ENCODE data around the gene NOS3. TPM values are rescaled to one million over a fixed set of nuclear protein-coding genes. Genes with fewer than 3 reads are reported as not detected.

Gene NOS3
- total and polyA plus RNA-seq, 9 of the 15 experiments (the other 6 are each of a cell fraction or from before 2014, with no cell fraction given) = 1.1 to 121 (median 23.6) TPM

GRCh38 chr7:151013356-151013732, 22.5 kb downstream of the NOS3 start:
- no peak overlapping the region for H2AFZ ChIP-seq (ENCODE audit: low read depth, low read length)
- H3K9ac ChIP-seq (ENCODE audit: insufficient read depth in 1 of 2, low read depth in 2 of 2, low read length in 2 of 2) = peak overlapping the region in 1 of 2 experiments; percentile 40; a peak in 1 of 4 replicates
- in situ Hi-C loops (cut with MboI) (no loop called here), intact Hi-C loops (cut with micrococcal nuclease) (loop anchor here (10.0 kb wide), 1 partner anchor 161 kb away; no protein-coding TSS in a partner anchor)
- H3K4me2 ChIP-seq (ENCODE audit: insufficient read depth, low read length) = no peak overlapping the region
- H3K9me3 ChIP-seq (replicated peaks; ENCODE audit: control insufficient read depth, insufficient read depth, low read depth, low read length) = no peaks in the 10 kb centered on the region
- H3K79me2 ChIP-seq (ENCODE audit: control insufficient read depth, insufficient read depth, low read length) = peaks cover 45% of the 10 kb centered on the region
- H3K27ac ChIP-seq (ENCODE audit: extremely low read depth, low read depth, low read length) = no peak overlapping the region
- H3K9me1 ChIP-seq (ENCODE audit: control insufficient read depth, insufficient read depth, low read length) = no peaks in the 10 kb centered on the region
- BruUV-seq (replicated peaks) = no TSS peak
- H3K36me3 ChIP-seq (ENCODE audit: control insufficient read depth, insufficient read depth, low read length) = peaks cover 40% of the 10 kb centered on the region; the same call in 2 of the 3 replicates
- peaks cover 42 to 84% of the 10 kb centered on the region in 2 experiments for H3K4me1 ChIP-seq (replicated peaks in 1 of 2; ENCODE audit: control insufficient read depth in 2 of 2, insufficient read depth in 2 of 2, low read length in 2 of 2)
- POLR2A ChIA-PET = interaction anchor here (1.4 to 8.4 kb wide), 2 partner anchors 11 to 21 kb away, joined by 3 to 146 read pairs; partner anchors contain the start of genes ABCB8 and ATG9B
- H4K20me1 ChIP-seq (replicated peaks; ENCODE audit: control insufficient read depth, insufficient read depth, low read length) = no peaks in the 10 kb centered on the region
- CTCF ChIA-PET (ENCODE audit: low intra/inter-chr PET ratio) = interaction anchor here (1.6 kb wide), 1 partner anchor 98 kb away, joined by 5 read pairs; no protein-coding TSS in a partner anchor
- H3K27me3 ChIP-seq (ENCODE audit: control insufficient read depth in 2 of 2, insufficient read depth in 2 of 2, low read length in 2 of 2) = no peaks in the 10 kb centered on the region; a peak in 1 of 5 replicates
- FAIRE-seq = no peak
- WGBS (ENCODE audit: insufficient coverage, low coverage, missing lambda C conversion rate) = 91% methylated on average over 15 of the region's 26 CpGs
- peak in 2 of 4 experiments; percentile 50 to 57 for DNase-seq (ENCODE audit: extremely low read depth in 1 of 4, low spot score in 3 of 4)
- no peak overlapping the region for H3K4me3 ChIP-seq
- no peak for ATAC-seq
- TF ChIP-seq PHF8 (IDR thresholded peaks at IDR 0.05; ENCODE audit: borderline replicate concordance, low read length) (no peak), SMARCC2 (IDR thresholded peaks at IDR 0.05; ENCODE audit: low read depth) (no peak), ZNF143 (CRISPR knock-in tag; IDR thresholded peaks at IDR 0.05) (no peak), RBM22 (IDR thresholded peaks at IDR 0.05; ENCODE audit: low read depth, low read length, poor library complexity, severe bottlenecking) (no peak), ZFPM2 (CRISPR knock-in tag; IDR thresholded peaks at IDR 0.05) (no peak), SIX5 (IDR thresholded peaks at IDR 0.05; ENCODE audit: borderline replicate concordance in 1 of 2, insufficient read depth in 1 of 2, low read depth in 1 of 2, low read length in 2 of 2) (no peak), ZFP36 (IDR thresholded peaks at IDR 0.05; ENCODE audit: low read depth, low read length, partially characterized antibody) (no peak), PCBP1 (IDR thresholded peaks at IDR 0.05; ENCODE audit: low read depth, low read length, poor library complexity, severe bottlenecking) (peak; percentile 26), GABPA (tag; conservative IDR thresholded peaks at IDR 0.05; ENCODE audit: low read depth) (no peak), CCAR2 (IDR thresholded peaks at IDR 0.05; ENCODE audit: low read depth, low read length) (no peak), SIN3A (IDR thresholded peaks at IDR 0.05; ENCODE audit: borderline replicate concordance in 2 of 2, control insufficient read depth in 1 of 2, low read depth in 2 of 2, low read length in 2 of 2) (no peak), ARHGAP35 (IDR thresholded peaks at IDR 0.05; ENCODE audit: partially characterized antibody) (no peak), USF2 (CRISPR knock-in tag; IDR thresholded peaks at IDR 0.05) (no peak), SPI1 (IDR thresholded peaks at IDR 0.05; ENCODE audit: borderline replicate concordance, low read depth, low read length) (no peak), KLF10 (CRISPR knock-in tag; IDR thresholded peaks at IDR 0.05) (no peak), ZNF395 (CRISPR knock-in tag; IDR thresholded peaks at IDR 0.05) (no peak), MXI1 (IDR thresholded peaks at IDR 0.05; ENCODE audit: low read depth, low read length) (no peak), E2F1 (CRISPR knock-in tag; IDR thresholded peaks at IDR 0.05) (no peak), ZNF316 (IDR thresholded peaks at IDR 0.05) (no peak)
- TF ChIP-seq, protein P1, sequence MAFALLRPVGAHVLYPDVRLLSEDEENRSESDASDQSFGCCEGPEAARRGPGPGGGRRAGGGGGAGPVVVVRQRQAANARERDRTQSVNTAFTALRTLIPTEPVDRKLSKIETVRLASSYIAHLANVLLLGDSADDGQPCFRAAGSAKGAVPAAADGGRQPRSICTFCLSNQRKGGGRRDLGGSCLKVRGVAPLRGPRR (CRISPR knock-in tag; IDR thresholded peaks at IDR 0.05) = no peak

Measured in K562 (cell line).